Body of pancreas (tissue), 4 donors: ENCODE data around the gene FGF3. TPM values are rescaled to one million over a fixed set of nuclear protein-coding genes. Genes with fewer than 3 reads are reported as not detected.

Experiments used
- ATAC-seq: fragments of 150-250 bp; one replicate; pipeline ENCODE4 v1.9.1; 2016
- DNase-seq, 4 donors: peaks; one replicate each; pipeline ENCODE4 v3.0.0-alpha.2; 2019
- H3K27ac ChIP-seq, 4 donors: fragments of 200-600 bp; sonication (generic); 1 replicate in 3 of 4; 2 replicates in 1 of 4; pipeline versions ENCODE4 v1.5.1 to v1.6.1; 2016 to 2019; ENCODE audit warnings: mild to moderate bottlenecking in 1 of 4, mixed read lengths in 1 of 4, moderate library complexity in 1 of 4
- H3K27me3 ChIP-seq, 2 donors: fragments of 200-600 bp; sonication (generic); one replicate each; pipeline ENCODE4 v1.6.0; 2016; ENCODE audit warnings: mild to moderate bottlenecking in 1 of 2
- H3K36me3 ChIP-seq, 2 donors: fragments of 200-600 bp; sonication (generic); replicated peaks in 1 of 2; 2 replicates each; pipeline ENCODE4 v1.5.1; 2016; ENCODE audit warnings: low read depth in 2 of 2; ENCODE audit not compliant: insufficient read depth in 1 of 2
- H3K4me1 ChIP-seq: fragments of 200-600 bp; sonication (generic); one replicate; pipeline ENCODE4 v1.6.0; 2016
- H3K4me3 ChIP-seq, 2 donors: fragments of 200-600 bp; sonication (generic); 1 replicate in 1 of 2; 2 replicates in 1 of 2; pipeline ENCODE4 v1.5.1; 2016 to 2019
- H3K9me3 ChIP-seq, 3 donors: fragments of 200-600 bp; sonication (generic); 1 replicate in 2 of 3; 2 replicates in 1 of 3; pipeline ENCODE4 v1.5.1; 2016
- POLR2A ChIP-seq, 3 donors: fragments of 450-650 bp; IDR thresholded peaks; one replicate each; pipeline ENCODE4 v1.6.1; 2016; ENCODE audit warnings: antibody characterized with exemption in 3 of 3, mild to moderate bottlenecking in 2 of 3
- WGBS, 2 donors: methylation state at CpG; one replicate each; pipeline ENCODE4 v1.1.5; 2017; 5-methylcytosine and 5-hydroxymethylcytosine counted together
- intact Hi-C: fragments of 100-400 bp; cut with DNase I; formaldehyde crosslinking; loops from one replicate; pipeline ENCODE4 v1.15.1; 2023
- total RNA-seq, 2 donors: library from RNA; depleted of rRNA; stranded (reverse); fragments of >200 nt; gene quantifications; one replicate each; pipeline ENCODE4 v1.1.0, GENCODE V29; 2016
- TF ChIP-seq, protein P1 (sequence below), 7 experiments: fragments of 450-650 bp in 4 of 7; fragments of 200-600 bp in 3 of 7; sonication (generic) in 3 of 7; IDR thresholded peaks; one replicate each; pipeline ENCODE4 v1.5.1; 2016 to 2019; ENCODE audit warnings: antibody characterized with exemption in 7 of 7

The FGF3 gene
- total RNA-seq, 2 donors from 2014 or later: not detected

DNA sequence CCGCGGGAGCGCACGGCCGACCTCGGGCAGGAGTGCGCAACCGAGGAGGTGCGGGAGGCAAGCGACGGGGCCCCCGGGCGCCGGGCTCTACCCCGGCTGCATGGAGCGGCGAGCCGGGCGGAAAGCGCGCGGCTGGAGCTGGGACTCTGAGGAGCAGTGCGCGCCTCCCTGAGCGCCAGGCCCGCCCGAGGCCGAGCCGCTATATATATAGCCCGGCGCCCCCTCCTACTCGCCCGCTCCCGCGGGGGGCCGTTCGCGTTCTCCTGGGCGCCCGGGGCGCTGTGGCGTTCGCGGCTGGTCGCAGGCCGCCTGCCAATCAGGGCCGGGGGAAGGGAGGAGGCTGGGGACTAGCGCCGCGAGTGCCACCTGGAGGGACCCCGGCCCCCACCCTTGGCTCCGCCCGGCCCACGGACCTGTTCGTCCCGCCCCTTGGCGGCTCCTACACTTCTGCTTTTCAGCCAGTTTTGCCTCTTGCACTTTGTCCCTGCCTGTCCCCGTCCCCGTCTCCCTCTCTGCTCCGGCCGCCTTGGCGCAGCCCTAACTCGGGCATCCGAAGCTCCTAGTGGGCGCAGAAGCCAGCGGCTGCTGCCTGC, 44.0 kb downstream of the FGF3 start, which contains the start of gene FGF4:
Gene FGF4, minus strand, starts transcription at position 179 of the 593 bp plus-strand sequence. CDS start 257 bp downstream, outside the sequence.
- DNase-seq (no peak), ATAC-seq (no peak)
- H3K9me3 ChIP-seq: no peaks in the 10 kb centered on the region
- no peaks in the 10 kb centered on the region for H3K36me3 ChIP-seq
- no peak within 1 kb of the TSS for H3K4me3 ChIP-seq
- WGBS, 2 donors: 1 to 3% methylated on average over 18 to 66 of the region's 66 CpGs
- TF ChIP-seq, protein P1, sequence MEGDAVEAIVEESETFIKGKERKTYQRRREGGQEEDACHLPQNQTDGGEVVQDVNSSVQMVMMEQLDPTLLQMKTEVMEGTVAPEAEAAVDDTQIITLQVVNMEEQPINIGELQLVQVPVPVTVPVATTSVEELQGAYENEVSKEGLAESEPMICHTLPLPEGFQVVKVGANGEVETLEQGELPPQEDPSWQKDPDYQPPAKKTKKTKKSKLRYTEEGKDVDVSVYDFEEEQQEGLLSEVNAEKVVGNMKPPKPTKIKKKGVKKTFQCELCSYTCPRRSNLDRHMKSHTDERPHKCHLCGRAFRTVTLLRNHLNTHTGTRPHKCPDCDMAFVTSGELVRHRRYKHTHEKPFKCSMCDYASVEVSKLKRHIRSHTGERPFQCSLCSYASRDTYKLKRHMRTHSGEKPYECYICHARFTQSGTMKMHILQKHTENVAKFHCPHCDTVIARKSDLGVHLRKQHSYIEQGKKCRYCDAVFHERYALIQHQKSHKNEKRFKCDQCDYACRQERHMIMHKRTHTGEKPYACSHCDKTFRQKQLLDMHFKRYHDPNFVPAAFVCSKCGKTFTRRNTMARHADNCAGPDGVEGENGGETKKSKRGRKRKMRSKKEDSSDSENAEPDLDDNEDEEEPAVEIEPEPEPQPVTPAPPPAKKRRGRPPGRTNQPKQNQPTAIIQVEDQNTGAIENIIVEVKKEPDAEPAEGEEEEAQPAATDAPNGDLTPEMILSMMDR (IDR thresholded peaks at IDR 0.05): no peak
- TF ChIP-seq POLR2A (IDR thresholded peaks at IDR 0.05): no peak
- intact Hi-C loops: no loop called here
- H3K4me1 ChIP-seq: no peaks in the 10 kb centered on the region
- H3K27ac ChIP-seq: no peak within 1 kb of the TSS
- H3K27me3 ChIP-seq: peaks cover 0 to 10% of the 10 kb centered on the region in 2 donors

DNA sequence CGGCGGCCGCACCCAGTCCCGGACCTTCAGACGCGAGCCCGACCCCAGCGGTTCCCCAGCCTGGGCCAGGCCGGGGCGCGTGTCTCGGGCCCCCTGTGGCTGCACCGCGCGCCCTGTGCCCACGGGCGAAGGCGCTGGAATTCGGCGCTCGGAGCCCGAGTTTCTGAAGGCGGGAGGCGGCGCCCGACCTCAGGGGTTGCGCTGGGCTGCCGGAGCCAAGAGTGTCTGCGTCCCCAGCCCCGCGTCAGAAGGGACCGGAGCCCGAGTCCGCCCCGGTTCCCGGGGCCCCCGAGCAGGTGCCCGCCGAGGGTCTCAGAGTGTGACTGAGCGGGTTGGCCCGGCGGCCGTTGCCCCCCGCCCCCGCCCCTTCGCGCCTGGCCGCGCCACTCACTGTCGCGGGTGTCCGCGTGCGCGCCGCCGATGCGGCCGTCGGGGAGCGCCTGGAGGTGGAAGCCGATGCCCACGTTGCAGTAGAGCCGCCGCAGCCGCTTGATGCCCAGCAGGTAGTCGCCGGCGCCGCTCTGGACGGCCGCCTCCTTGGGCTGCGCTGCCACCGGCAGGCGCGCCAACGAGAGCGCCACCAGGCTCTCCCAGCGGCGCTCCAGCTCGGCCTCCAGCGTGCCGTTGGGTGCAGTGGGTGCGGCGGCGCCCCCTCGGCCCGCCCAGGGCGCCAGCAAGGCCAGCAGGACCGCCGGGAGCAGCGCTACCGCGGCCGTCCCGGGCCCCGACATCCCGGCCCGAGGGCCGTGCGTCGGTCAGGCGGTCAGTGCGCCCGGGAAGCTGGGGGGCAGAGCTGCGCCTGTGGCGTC, 44.7 kb downstream of the FGF3 start:
- ATAC-seq: no peak
- no peak for DNase-seq
- WGBS, 2 donors: 1% methylated on average over 74 of the region's 107 CpGs; no CpG with 5 or more reads in 1 of the 2 donors
- no peak overlapping the region for H3K27ac ChIP-seq
- intact Hi-C loops: no loop called here
- H3K9me3 ChIP-seq: no peaks in the 10 kb centered on the region
- H3K27me3 ChIP-seq: peaks cover 0 to 10% of the 10 kb centered on the region in 2 donors
- no peaks in the 10 kb centered on the region for H3K4me1 ChIP-seq
- TF ChIP-seq, protein P1 (IDR thresholded peaks at IDR 0.05): no peak
- TF ChIP-seq POLR2A (IDR thresholded peaks at IDR 0.05): no peak
- no peak overlapping the region for H3K4me3 ChIP-seq
- H3K36me3 ChIP-seq: no peaks in the 10 kb centered on the region

DNA sequence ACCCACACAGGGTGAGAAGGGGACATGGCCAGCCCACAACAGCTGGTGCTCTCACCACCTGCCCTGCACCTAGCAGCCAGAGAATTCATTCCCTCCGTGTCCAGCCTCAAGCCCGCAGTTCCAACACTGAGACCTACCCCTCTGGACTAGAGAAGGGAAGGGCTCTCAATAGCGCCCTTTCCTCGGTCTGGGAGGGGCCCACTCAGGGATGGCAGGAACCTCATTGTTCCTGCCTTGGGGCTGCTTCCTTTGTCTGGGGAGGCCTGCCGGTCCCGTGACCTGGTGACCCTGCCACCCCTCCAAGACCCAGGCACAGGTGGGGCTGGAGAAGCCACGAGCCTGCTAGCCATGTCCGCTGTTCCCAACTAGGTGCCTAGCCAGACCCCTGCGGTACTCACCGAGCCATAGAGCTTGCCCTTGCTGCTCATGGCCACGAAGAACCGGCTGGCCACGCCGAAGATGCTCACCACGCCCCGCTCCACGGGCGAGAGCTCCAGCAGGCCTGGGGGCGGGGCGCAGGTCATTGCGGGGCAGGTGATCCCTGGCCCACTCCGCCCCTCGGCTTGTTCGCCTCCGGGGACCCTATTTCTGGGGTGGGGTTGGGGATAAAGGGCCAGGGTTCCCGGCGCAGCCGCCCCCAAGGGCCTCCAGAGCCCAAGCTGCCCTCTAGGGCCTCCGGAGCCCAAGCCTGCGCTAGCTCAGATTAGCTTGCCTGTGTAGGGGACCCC, 45.4 kb downstream of the FGF3 start:
- no peaks in the 10 kb centered on the region for H3K36me3 ChIP-seq
- H3K27ac ChIP-seq: no peak overlapping the region
- no peak for TF ChIP-seq POLR2A (IDR thresholded peaks at IDR 0.05)
- TF ChIP-seq, protein P1 (IDR thresholded peaks at IDR 0.05): no peak
- peaks cover 0 to 10% of the 10 kb centered on the region in 2 donors for H3K27me3 ChIP-seq
- H3K4me3 ChIP-seq: no peak overlapping the region
- no peak for ATAC-seq
- DNase-seq: no peak
- 0 to 9% methylated on average over 3 to 17 of the region's 30 CpGs for WGBS, 2 donors
- intact Hi-C loops: no loop called here
- no peaks in the 10 kb centered on the region for H3K4me1 ChIP-seq
- no peaks in the 10 kb centered on the region for H3K9me3 ChIP-seq

DNA sequence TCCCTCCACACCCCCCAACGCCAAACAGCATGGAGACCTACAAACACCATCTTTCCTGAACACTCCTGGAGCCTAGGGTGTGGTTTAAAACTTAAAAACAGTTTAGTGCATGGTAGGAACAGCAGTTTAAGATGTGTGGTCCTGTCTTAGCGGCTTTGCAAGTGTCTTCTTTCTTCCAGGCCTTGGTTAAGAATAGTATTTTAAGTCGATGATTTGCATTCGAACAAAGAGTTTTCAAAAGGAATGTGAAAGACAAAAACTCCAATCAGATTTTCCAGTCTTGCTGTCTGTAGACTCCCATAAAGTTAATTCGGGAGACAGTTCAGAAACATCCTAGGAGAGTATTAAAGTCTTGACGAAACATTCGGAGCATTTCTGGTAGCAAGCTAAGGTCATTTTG, 47.8 kb downstream of the FGF3 start:
- no peak overlapping the region for H3K27ac ChIP-seq
- TF ChIP-seq POLR2A (IDR thresholded peaks at IDR 0.05): no peak
- TF ChIP-seq, protein P1 (IDR thresholded peaks at IDR 0.05): no peak
- WGBS, 2 donors: 32 to 42% methylated on average over 7 of the region's 7 CpGs
- H3K36me3 ChIP-seq: no peaks in the 10 kb centered on the region
- H3K27me3 ChIP-seq: peaks cover 0 to 10% of the 10 kb centered on the region in 2 donors
- no peaks in the 10 kb centered on the region for H3K4me1 ChIP-seq
- no peak for ATAC-seq
- no peak for DNase-seq
- no peak overlapping the region for H3K4me3 ChIP-seq
- intact Hi-C loops: no loop called here
- H3K9me3 ChIP-seq: no peaks in the 10 kb centered on the region
